ENCODE results near the gene CPNE8. TPM values are rescaled to one million over a fixed set of nuclear protein-coding genes. Genes with fewer than 3 reads are reported as not detected.

CPNE8 gene
- total and polyA plus RNA-seq, 8 donors: 2.7 to 6.8 (median 5.1) TPM

DNA sequence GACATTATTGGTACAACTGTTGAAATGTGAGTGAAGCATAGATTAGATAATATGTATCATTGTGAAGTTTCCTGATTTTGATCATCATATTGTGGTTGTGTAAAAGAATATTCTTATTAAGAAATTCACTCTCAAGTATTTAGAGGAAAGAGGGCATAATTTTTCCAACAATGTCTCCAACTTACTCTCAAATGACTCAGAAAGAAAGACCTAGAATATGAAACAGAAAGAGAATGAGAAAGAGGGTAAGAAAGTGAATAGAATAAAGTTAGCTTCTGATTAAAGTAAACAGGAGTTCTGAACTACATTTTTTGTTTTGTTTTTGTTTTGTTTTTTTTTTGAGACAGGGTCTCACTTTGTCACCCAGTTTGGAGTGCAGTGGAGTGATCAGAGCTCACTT lies 123.0 kb downstream of the CPNE8 start:
- Histone ChIP-seq H3K4me1 (no peaks in the 10 kb centered on the region), H3K27ac (no peak overlapping the region), H3K9me3 (no peaks in the 10 kb centered on the region), H3K4me3 (no peak overlapping the region), H3K27me3 (no peaks in the 10 kb centered on the region), H3K36me3 (no peaks in the 10 kb centered on the region)
- FAIRE-seq (no peak), ATAC-seq (no peak), DNase-seq (no peak)
- TF ChIP-seq, protein P1, sequence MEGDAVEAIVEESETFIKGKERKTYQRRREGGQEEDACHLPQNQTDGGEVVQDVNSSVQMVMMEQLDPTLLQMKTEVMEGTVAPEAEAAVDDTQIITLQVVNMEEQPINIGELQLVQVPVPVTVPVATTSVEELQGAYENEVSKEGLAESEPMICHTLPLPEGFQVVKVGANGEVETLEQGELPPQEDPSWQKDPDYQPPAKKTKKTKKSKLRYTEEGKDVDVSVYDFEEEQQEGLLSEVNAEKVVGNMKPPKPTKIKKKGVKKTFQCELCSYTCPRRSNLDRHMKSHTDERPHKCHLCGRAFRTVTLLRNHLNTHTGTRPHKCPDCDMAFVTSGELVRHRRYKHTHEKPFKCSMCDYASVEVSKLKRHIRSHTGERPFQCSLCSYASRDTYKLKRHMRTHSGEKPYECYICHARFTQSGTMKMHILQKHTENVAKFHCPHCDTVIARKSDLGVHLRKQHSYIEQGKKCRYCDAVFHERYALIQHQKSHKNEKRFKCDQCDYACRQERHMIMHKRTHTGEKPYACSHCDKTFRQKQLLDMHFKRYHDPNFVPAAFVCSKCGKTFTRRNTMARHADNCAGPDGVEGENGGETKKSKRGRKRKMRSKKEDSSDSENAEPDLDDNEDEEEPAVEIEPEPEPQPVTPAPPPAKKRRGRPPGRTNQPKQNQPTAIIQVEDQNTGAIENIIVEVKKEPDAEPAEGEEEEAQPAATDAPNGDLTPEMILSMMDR (IDR thresholded peaks at IDR 0.05): no peak
- intact Hi-C loops (cut with DNase I): no loop called here

DNA sequence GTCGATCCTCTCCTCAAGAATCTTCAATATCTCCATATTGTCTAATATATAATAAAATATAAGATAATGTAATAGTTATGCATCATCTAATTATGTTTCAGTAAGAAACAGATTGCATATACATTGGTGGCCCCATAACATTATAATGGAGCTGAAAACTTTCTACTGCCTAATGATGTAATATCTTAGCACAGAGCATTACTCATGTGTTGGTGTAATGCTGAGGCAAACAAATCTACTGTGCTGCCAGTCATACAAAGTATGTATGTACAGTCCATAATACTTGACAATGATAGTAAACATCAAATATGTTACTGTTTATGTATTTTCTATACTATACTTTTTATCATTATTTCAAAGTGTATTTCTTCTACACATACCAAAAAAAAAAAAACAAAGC lies 128.7 kb downstream of the CPNE8 start:
- no peak for DNase-seq
- WGBS, 2 donors: 79 to 85% methylated on average over 1 of the region's 1 CpG
- FAIRE-seq: no peak
- Histone ChIP-seq H3K27ac (no peak overlapping the region), H3K36me3 (no peaks in the 10 kb centered on the region), H3K4me3 (no peak overlapping the region), H3K9me3 (no peaks in the 10 kb centered on the region), H3K27me3 (no peaks in the 10 kb centered on the region), H3K4me1 (no peaks in the 10 kb centered on the region)
- no peak for ATAC-seq
- intact Hi-C loops (cut with DNase I): no loop called here
- TF ChIP-seq, protein P1 (IDR thresholded peaks at IDR 0.05): no peak

DNA sequence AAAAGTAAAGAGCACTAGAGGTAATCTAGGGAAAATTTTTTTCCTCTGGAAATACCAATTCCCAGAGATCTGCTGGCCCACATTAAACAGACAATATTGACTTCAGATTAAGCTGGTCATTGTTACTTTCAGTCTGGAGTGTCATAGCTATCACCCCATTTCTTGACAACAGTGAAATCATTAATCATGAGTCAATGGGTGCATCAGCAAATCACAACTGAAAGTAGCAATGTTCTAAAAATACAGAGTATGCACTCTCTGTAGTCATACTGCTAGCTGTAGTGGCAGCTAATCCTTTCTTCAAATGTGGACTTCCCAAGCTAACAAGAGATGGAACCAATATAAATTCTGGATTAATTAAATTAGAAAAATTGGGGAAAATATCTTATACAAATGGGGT lies 129.9 kb downstream of the CPNE8 start:
- Histone ChIP-seq H3K27me3 (no peaks in the 10 kb centered on the region), H3K4me1 (no peaks in the 10 kb centered on the region), H3K36me3 (no peaks in the 10 kb centered on the region), H3K4me3 (no peak overlapping the region), H3K27ac (no peak overlapping the region), H3K9me3 (no peaks in the 10 kb centered on the region)
- TF ChIP-seq, protein P1 (IDR thresholded peaks at IDR 0.05): no peak
- intact Hi-C loops (cut with DNase I): no loop called here
- DNase-seq: no peak
- FAIRE-seq: no peak
- no peak for ATAC-seq

DNA sequence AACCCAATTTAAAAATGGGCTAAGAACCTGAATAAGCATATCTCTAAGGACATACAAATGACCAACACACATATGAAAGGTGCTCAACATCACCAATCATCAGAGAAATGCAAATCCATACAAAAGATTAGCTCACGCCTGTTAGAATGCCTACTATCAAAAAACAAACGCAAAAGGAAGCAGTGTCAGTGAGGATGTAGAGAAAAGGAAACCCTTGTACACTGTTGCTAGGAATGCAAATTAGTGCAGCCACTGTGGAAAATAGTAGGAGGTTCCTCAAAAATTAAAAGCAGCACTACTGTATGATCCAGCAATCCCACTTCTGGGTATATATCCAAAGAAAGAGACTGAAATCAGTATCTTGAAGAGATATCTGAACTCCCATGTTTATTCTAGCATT lies 133.0 kb downstream of the CPNE8 start:
- intact Hi-C loops (cut with DNase I): no loop called here

DNA sequence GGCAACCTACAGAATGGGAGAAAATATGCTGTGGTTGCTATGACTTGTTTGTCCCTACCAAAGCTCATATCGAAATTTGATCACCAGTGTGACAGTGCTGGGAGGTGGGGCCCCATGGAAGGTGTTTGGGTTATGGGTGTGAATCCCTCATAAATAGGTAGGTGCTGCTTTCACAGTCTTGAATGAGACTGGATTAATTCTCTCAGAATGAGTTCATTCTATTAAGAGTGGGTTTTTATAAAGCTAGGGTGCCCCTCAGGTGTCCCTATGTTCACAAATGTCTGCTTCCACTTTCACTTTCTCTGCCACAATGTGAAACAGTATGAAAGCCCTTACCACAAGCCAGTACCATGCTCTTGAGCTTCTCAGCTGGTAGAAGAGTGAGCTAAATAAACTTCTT lies 133.5 kb downstream of the CPNE8 start:
- Histone ChIP-seq H3K36me3 (no peaks in the 10 kb centered on the region), H3K27ac (no peak overlapping the region), H3K9me3 (no peaks in the 10 kb centered on the region), H3K27me3 (no peaks in the 10 kb centered on the region), H3K4me1 (no peaks in the 10 kb centered on the region), H3K4me3 (no peak overlapping the region)
- DNase-seq: no peak
- TF ChIP-seq, protein P1 (IDR thresholded peaks at IDR 0.05): no peak
- peak in 1 of 4 donors; percentile 51 for ATAC-seq
- intact Hi-C loops (cut with DNase I): no loop called here
- 60 to 63% methylated on average over 1 of the region's 1 CpG for WGBS, 2 donors
- no peak for FAIRE-seq

More for the DNA sequence above, 133.0 kb downstream of the CPNE8 start:
- TF ChIP-seq, protein P1 (IDR thresholded peaks at IDR 0.05): no peak
- H3K9me3 ChIP-seq: no peaks in the 10 kb centered on the region
- no peaks in the 10 kb centered on the region for H3K36me3 ChIP-seq
- DNase-seq (no peak), FAIRE-seq (no peak), ATAC-seq (peak in 1 of 4 donors; percentile 46)
- no peak overlapping the region for H3K4me3 ChIP-seq
- 57 to 60% methylated on average over 2 of the region's 2 CpGs for WGBS, 2 donors
- no peak overlapping the region for H3K27ac ChIP-seq
- no peaks in the 10 kb centered on the region for H3K27me3 ChIP-seq
- H3K4me1 ChIP-seq: no peaks in the 10 kb centered on the region
